Duodenal mucosa (tissue), 2 donors: ENCODE data around the gene ST3GAL5.

Source experiments
- H3K27ac ChIP-seq: one replicate; pipeline ENCODE4 v1.7.0; 2013; ENCODE audit warnings: low read depth, low read length
- H3K27me3 ChIP-seq, 2 donors: one replicate each; pipeline ENCODE4 v1.7.0; 2013; ENCODE audit warnings: low read length in 2 of 2, control low read depth in 1 of 2; ENCODE audit not compliant: insufficient read depth in 2 of 2, control insufficient read depth in 1 of 2
- H3K36me3 ChIP-seq, 2 donors: one replicate each; pipeline ENCODE4 v1.7.0; 2013; ENCODE audit warnings: low read length in 2 of 2, control low read depth in 1 of 2; ENCODE audit not compliant: insufficient read depth in 2 of 2, control insufficient read depth in 1 of 2
- H3K4me1 ChIP-seq, 2 donors: one replicate each; pipeline ENCODE4 v1.7.0; 2013; ENCODE audit warnings: low read length in 2 of 2, control low read depth in 1 of 2; ENCODE audit not compliant: insufficient read depth in 2 of 2, control insufficient read depth in 1 of 2
- H3K4me3 ChIP-seq, 2 donors: one replicate each; pipeline ENCODE4 v1.7.0; 2013; ENCODE audit warnings: low read length in 2 of 2, low read depth in 1 of 2
- H3K9ac ChIP-seq, 2 donors: one replicate each; pipeline ENCODE4 v1.7.0; 2013; ENCODE audit warnings: low read length in 2 of 2, low read depth in 1 of 2
- H3K9me3 ChIP-seq, 2 donors: one replicate each; pipeline ENCODE4 v1.7.0; 2013; ENCODE audit warnings: low read length in 2 of 2, control low read depth in 1 of 2; ENCODE audit not compliant: control insufficient read depth in 1 of 2

ST3GAL5 gene

DNA sequence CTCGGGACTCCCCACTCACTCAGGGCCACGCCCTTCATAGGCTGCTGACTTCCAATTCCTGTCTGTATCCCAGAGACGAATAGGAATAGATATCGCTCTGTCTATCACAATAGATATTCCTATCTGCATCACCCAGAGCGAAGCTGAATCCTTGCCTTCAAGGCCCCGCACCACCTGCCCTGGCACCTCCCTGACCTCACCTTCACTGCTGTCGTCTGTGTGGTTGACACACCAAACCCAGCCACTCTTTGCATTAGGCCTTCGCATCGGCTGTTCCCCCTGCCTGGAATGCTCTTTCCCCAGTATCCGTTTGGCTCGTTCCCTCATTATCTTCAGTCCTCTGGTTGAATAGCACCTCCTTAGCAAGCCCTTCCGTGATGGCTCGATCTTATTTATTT is 91.5 kb downstream of the ST3GAL5 start:
- Histone ChIP-seq H3K4me1 (peaks cover 0 to 11% of the 10 kb centered on the region in 2 donors), H3K4me3 (no peak overlapping the region)

DNA sequence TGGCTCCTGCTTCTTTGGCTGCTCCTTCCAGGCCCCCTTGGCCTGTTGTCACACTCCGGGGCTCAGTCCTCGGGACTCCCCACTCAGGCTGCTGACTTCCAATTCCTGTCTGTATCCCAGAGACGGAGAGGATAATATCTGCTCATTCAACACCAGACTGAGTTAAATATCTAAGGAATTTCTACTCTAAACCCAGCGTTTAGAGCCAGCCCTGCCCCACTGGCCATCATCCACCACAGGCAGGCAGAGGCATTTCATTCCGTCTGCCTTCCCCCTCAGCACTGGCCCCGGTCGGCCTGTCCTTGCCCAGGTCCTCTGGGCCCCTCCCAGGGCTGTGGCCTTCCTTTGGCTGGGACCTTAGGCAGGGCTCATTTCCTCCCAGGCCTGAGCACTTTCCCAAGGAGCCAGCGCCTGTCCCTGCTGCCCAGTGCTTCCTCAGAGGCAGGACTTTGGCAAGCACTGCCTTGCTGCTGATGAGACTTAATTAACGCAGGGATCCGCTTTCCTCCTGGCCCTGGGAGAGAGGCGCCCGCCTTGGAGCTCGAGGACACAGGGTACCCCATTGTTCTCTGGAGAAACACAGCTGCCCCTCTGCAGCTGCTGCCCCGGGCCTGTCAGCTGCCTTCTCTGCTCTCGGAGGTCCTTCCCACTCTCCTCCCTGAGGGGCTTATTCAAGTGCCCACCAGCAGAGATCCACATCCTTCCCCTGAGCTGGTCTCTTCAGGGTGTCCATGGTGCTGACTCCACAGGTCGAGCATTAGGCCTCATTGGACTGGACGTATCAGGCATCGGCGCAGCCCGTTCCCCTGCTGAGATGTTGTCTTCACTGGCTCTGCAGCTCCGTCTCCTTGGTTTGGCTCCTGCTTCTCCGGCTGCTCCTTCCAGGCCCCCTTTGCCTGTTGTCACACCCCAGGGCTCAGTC is 92.2 kb downstream of the ST3GAL5 start:
- Histone ChIP-seq H3K27ac (no peak overlapping the region), H3K27me3 (no peaks in the 10 kb centered on the region), H3K4me1 (peaks cover 0 to 11% of the 10 kb centered on the region in 2 donors), H3K4me3 (no peak overlapping the region), H3K9ac (no peak overlapping the region), H3K36me3 (no peaks in the 10 kb centered on the region), H3K9me3 (no peaks in the 10 kb centered on the region)

More for the DNA sequence above, 91.5 kb downstream of the ST3GAL5 start:
- Histone ChIP-seq H3K27ac (no peak overlapping the region), H3K36me3 (no peaks in the 10 kb centered on the region), H3K9ac (no peak overlapping the region), H3K27me3 (no peaks in the 10 kb centered on the region), H3K9me3 (no peaks in the 10 kb centered on the region)

DNA sequence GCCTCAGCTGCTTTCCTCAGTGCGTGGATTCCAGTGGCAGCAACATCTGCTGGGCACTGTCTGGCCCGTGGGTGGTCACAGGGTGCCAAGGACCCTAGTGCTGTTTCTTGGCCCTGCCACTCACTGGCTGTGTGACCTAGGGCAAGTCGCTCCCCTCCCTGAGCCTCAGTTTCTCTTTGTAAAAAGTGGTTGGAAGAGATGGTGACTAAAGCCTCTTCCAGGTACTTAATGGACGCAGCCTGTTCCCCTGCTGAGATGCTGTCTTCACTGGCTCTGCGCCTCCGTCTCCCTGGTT is 92.8 kb downstream of the ST3GAL5 start:
- Histone ChIP-seq H3K4me1 (peaks cover 0 to 11% of the 10 kb centered on the region in 2 donors), H3K27ac (no peak overlapping the region), H3K36me3 (no peaks in the 10 kb centered on the region), H3K9me3 (no peaks in the 10 kb centered on the region), H3K9ac (no peak overlapping the region), H3K27me3 (no peaks in the 10 kb centered on the region), H3K4me3 (no peak overlapping the region)

DNA sequence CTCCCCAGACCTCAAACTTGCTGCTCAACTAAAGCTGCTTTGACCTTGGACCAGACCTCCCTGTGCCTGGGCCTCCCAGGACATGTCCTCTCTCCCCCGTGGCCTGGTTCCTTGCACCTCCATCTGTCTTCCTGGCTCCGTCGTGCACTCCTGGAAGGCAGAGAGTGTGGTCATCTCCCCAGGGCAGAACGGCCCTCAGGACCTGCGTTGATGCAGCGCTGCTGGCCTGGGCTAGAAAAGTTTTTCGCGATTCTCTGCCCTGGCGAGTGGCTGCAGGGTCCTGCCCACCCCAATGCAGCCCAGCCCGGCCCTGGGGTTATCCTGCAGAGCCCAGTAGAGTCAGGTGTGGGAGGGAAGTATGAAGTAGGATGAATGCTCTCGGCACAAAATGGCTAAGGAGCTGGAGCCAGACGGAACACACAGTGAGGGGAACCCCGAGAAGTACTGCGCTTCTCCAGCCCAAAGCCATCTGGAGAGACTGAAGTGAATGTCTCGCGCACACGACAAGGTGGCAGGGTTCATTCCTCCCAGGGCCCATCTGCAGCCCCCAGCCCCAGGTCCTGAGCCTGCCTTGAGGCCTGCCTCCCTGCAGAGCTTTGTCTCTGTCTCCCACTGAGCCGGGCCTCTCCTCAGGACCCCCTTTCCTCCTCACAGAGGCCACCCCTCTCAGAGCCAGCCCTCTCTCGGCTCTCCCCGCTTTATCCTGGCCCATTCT is 93.3 kb downstream of the ST3GAL5 start:
- H3K27ac ChIP-seq, result no peak overlapping the region
- H3K4me3 ChIP-seq, result no peak overlapping the region
- H3K9me3 ChIP-seq, result no peaks in the 10 kb centered on the region
- H3K9ac ChIP-seq, result no peak overlapping the region
- no peaks in the 10 kb centered on the region for H3K36me3 ChIP-seq
- no peaks in the 10 kb centered on the region for H3K27me3 ChIP-seq
- peaks cover 0 to 11% of the 10 kb centered on the region in 2 donors for H3K4me1 ChIP-seq

DNA sequence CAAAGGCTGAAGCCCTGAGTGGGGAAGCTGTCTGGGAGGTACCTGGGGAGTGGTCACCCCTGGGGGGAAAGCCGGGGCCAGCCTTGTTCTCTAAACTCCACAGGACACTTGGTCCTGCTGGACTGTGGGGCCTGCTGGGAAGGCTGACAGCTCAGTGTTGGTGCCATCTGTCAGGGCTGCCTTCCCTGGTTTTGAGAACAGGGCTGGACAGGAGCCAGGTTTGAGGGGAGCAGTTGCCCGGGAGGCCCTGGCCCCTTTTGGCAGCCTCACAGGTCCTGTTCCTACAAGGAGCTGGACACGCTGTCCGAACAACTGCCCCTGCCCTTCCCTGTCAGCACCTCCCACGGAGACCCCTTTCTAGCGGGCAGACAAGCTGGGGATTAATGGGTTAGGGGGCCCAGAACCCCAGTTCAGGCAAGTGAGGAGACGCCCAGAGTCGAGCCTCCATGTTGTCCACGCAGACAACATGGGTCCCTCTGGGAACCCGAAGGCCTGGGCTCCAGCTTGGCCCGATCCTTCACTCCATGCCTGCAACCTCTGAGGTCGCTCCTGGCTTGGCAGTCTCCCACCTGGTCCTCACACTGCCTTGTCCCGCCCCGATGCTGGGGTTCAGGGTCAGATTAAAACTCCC is 94.2 kb downstream of the ST3GAL5 start:
- H3K27ac ChIP-seq, result no peak overlapping the region
- H3K27me3 ChIP-seq, result no peaks in the 10 kb centered on the region
- no peaks in the 10 kb centered on the region for H3K9me3 ChIP-seq
- peaks cover 0 to 11% of the 10 kb centered on the region in 2 donors for H3K4me1 ChIP-seq
- no peaks in the 10 kb centered on the region for H3K36me3 ChIP-seq
- no peak overlapping the region for H3K9ac ChIP-seq
- H3K4me3 ChIP-seq, result no peak overlapping the region

DNA sequence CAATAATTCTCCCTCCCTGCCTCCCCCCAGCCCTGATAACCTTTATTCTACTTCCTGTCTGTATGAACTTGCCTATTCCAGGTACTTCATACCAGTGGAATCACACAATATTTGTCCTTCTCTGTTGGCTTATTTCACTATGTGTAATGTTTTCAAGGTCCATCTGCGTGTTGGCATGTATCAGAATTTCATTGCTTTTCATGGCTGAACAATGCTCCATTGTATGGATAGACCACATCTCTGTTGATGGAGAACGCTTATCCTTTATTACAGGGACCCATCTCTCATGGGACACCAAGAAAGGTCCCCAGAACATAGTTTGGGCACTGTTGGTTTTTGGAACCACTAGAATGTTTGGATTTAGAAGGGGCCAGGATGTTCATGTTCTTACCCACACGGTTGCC is 94.8 kb downstream of the ST3GAL5 start:
- Histone ChIP-seq H3K9ac (no peak overlapping the region), H3K9me3 (no peaks in the 10 kb centered on the region), H3K4me1 (peaks cover 0 to 11% of the 10 kb centered on the region in 2 donors), H3K4me3 (no peak overlapping the region), H3K27ac (no peak overlapping the region), H3K36me3 (no peaks in the 10 kb centered on the region), H3K27me3 (no peaks in the 10 kb centered on the region)

DNA sequence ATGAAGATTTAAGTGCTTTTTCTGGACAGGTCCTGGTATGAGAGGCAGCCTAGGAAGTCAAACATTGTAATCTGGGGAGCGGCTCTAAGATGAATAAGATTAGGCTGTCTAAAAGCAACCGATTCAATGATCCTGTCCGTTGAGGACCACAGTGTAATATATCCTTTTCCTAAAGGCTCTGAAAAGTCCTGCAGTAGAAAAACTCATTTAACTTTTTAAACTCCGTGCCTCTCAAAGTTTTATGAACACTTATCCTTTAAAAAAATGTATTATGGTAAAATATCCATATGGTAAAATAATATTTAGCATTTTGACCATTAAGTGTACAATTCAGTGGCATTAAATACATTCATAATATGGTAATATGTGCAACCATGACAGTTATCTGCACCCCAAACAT is 95.2 kb downstream of the ST3GAL5 start:
- Histone ChIP-seq H3K9me3 (no peaks in the 10 kb centered on the region), H3K27me3 (no peaks in the 10 kb centered on the region), H3K36me3 (no peaks in the 10 kb centered on the region), H3K4me3 (no peak overlapping the region), H3K27ac (no peak overlapping the region), H3K9ac (no peak overlapping the region), H3K4me1 (peaks cover 0 to 11% of the 10 kb centered on the region in 2 donors)

DNA sequence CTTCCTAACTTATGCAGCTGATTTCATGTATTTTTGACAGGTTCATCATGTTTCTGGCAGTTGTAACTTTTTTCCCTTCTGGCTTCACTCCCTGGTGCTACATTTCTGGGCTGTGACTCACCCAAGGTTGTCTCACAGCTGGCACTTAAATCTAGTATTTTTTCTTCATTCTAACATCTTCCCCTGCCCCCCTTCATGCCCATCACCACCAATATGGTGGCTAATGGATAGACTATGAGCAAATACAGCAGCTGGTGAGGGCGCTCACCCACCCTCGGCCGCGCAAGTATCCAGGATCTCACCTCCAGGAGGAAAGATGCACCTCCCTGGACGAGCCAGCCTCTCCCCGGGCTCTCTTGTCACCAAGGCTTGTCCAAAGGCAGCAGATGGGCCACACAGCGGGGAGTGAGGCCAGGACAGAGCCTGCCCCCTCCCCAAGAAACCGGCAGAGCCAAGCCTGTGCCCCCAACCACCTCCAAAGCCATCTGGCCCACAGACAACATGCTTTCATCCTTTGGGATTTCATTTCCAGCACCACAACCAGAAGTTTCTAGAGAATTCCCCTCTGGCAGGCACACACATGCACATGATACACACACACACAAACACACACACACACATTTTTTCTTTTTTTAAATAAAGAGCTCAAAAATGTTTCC is 95.9 kb downstream of the ST3GAL5 start:
- H3K9ac ChIP-seq, result no peak overlapping the region
- H3K4me3 ChIP-seq, result no peak overlapping the region
- peaks cover 0 to 11% of the 10 kb centered on the region in 2 donors for H3K4me1 ChIP-seq
- H3K9me3 ChIP-seq, result no peaks in the 10 kb centered on the region
- H3K27me3 ChIP-seq, result no peaks in the 10 kb centered on the region
- H3K27ac ChIP-seq, result no peak overlapping the region
- H3K36me3 ChIP-seq, result no peaks in the 10 kb centered on the region

DNA sequence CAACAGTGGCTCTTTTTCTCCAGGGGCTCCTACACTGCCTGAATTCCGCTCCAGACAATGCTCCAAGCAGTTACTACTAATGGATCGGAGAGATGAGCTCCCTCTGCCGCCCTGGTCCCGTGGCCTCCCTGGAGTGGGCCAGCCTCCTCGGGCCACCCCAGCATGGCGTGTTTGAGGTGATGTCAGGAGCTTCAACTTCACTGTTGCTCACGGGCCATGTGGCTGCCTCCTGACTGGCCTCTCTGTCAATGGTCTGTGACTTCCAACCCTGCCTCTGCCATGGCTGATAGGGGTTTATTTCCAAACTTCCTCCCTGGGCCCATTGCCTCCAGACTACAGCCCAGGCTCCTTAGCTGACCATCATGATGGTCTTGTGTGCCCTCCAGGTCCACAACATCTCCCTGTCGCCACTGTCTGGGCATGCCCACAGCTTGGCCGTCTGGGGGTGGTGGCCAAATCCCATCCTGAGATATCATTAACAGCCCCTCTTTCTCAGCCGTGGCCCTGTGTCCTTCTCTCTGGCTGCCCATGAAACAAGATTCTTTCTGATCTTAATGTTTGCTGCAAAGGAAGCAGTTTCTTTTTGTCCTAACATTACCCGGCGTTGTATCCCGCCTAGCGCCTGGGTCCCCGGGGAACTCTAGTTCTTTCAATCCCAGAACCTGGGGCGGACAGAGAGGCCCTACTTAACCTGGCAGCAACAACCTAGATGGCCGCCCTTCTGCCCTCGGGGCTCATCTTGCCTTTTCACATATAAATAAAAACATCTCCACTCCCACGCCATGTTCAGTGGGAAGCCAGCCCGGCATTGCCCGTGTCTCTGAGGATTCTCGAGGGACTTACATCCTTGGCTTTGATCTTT is 96.9 kb downstream of the ST3GAL5 start:
- H3K27me3 ChIP-seq, result no peaks in the 10 kb centered on the region
- no peak overlapping the region for H3K27ac ChIP-seq
- no peaks in the 10 kb centered on the region for H3K9me3 ChIP-seq
- H3K4me3 ChIP-seq, result no peak overlapping the region
- peaks cover 0 to 11% of the 10 kb centered on the region in 2 donors for H3K4me1 ChIP-seq
- no peaks in the 10 kb centered on the region for H3K36me3 ChIP-seq
- no peak overlapping the region for H3K9ac ChIP-seq
